ENCODE results near the gene KLHL40.

- no peak for TF ChIP-seq CTCF (conservative IDR thresholded peaks at IDR 0.05 in 1 of 2, IDR thresholded peaks at IDR 0.05 in 1 of 2; ENCODE audit: extremely low read depth in 1 of 2, insufficient read depth in 1 of 2, low read depth in 1 of 2, low read length in 2 of 2)
- no peak for TF ChIP-seq EZH2 (IDR thresholded peaks at IDR 0.05; ENCODE audit: borderline replicate concordance, low read length)
These were observed 25.1 kb upstream of the KLHL40 start for GRCh38 chr3:42660131-42660715.
